ENCODE measurements around the gene ZNF831. TPM values are rescaled to one million over a fixed set of nuclear protein-coding genes. Genes with fewer than 3 reads are reported as not detected.

The ZNF831 gene
- total RNA-seq, 1 donor from 2014 or later: 4.0 TPM

- DNase-seq: no peak
- intact Hi-C loops (cut with micrococcal nuclease): no loop called here
- Mint-ChIP-seq H3K27ac (no peak overlapping the region), H3K27me3 (peaks cover 57% of the 10 kb centered on the region), H3K9me3 (no peaks in the 10 kb centered on the region), H3K4me3 (no peak overlapping the region), H3K4me1 (no peaks in the 10 kb centered on the region), H3K36me3 (ENCODE audit: low read depth) (no peaks in the 10 kb centered on the region)
- POLR2A ChIA-PET: no interaction called here
- TF ChIP-seq CTCF (IDR thresholded peaks at IDR 0.05): no peak
- no peak for ATAC-seq (ENCODE audit: low read depth)
- CTCF ChIA-PET: no interaction called here
Observed at GRCh38 chr20:59301343-59302007, 137.9 kb downstream of the ZNF831 start.

GRCh38 chr20:59305908-59306655 is 142.5 kb downstream of the ZNF831 start:
- intact Hi-C loops (cut with micrococcal nuclease): no loop called here
- ChIA-PET POLR2A (no interaction called here), CTCF (no interaction called here)
- ATAC-seq (ENCODE audit: low read depth) (no peak), DNase-seq (no peak)
- no peaks in the 10 kb centered on the region for H3K4me1 Mint-ChIP-seq
- no peak overlapping the region for H3K27ac Mint-ChIP-seq
- TF ChIP-seq CTCF (IDR thresholded peaks at IDR 0.05): no peak
- no peaks in the 10 kb centered on the region for H3K9me3 Mint-ChIP-seq
- no peak overlapping the region for H3K4me3 Mint-ChIP-seq
- H3K27me3 Mint-ChIP-seq: peaks cover 32% of the 10 kb centered on the region
- H3K36me3 Mint-ChIP-seq (ENCODE audit: low read depth): no peaks in the 10 kb centered on the region

GRCh38 chr20:59307270-59307669 is 143.6 kb downstream of the ZNF831 start:
- Mint-ChIP-seq H3K4me3 (no peak overlapping the region), H3K9me3 (no peaks in the 10 kb centered on the region), H3K4me1 (no peaks in the 10 kb centered on the region), H3K27ac (no peak overlapping the region), H3K27me3 (peaks cover 30% of the 10 kb centered on the region), H3K36me3 (ENCODE audit: low read depth) (no peaks in the 10 kb centered on the region)
- ChIA-PET CTCF (no interaction called here), POLR2A (no interaction called here)
- DNase-seq: no peak
- no peak for TF ChIP-seq CTCF (IDR thresholded peaks at IDR 0.05)
- no peak for ATAC-seq (ENCODE audit: low read depth)
- intact Hi-C loops (cut with micrococcal nuclease): no loop called here

Other genes starting within 250 kb of the ZNF831 start
- 97.2 and 107 TPM in 2 replicates for gene NELFCD, start 182.6 kb upstream of the ZNF831 start, total RNA-seq
- 262 and 278 TPM in 2 replicates for gene CTSZ, start 156.6 kb upstream of the ZNF831 start, total RNA-seq
- 0.05 and 0.09 TPM in 2 replicates for gene TUBB1, start 144.4 kb upstream of the ZNF831 start, total RNA-seq
- gene ATP5F1E, start 131.5 kb upstream of the ZNF831 start, total RNA-seq: 84.0 and 86.1 TPM in 2 replicates
- 54.2 and 58.4 TPM in 2 replicates for gene PRELID3B, start 121.0 kb upstream of the ZNF831 start, total RNA-seq
- gene EDN3, start 136.8 kb downstream of the ZNF831 start, total RNA-seq: not detected in 2 replicates